ENCODE measurements around the gene POLR2H.
"Not testable (repeated sequence)": the region's sequence is repeated elsewhere in the genome, so short reads cannot be mapped to it uniquely, and the experiment has no call there.

Gene POLR2H

GRCh38 chr3:184335661-184336546, 25.6 kb upstream of the POLR2H start:
- peak; percentile 90 for DNase-seq (ENCODE audit: low spot score)

DNA sequence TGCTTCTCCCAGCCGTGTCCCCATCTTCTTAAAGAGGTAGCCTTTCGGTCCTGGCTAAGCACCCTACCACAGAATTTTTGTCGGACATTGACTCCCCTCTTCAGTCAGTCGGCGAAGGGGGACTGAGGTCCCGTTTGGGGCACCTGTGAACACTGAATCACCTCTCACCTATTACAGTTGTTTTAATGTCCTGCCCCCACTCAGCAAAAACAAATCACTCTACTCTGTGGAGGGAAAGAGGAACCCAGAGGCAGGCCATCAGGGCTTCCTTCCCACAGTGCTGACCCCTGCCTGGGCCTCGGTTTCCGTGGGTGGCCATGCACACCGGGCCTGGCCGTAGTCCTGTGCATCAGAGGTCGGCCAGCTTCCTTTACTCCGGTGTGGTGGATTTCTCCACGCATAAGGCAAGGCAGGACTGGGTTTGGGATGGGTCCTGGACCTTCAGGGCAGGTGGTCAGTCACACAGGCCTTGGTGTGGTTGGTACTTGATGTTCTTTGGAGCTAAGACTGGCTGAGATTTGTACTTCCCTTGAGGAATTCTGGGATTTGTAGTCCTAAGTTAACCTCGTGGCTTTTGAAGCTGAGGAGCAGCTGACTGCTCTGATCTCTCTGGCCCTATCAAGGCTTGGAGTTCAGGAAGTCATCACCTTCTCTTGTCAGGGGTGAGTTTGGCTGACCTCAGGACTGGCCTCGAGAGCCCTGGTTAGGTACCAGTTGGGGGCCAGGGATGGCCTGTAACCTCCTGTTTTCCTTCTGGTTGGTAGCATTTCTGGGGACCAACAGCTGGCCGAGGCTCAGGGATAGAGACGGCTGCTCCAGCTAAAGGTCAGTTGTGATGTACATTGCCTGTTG, 24.7 kb upstream of the POLR2H start:
- DNase-seq (ENCODE audit: low spot score): no peak

- no peak for DNase-seq (ENCODE audit: low spot score)
Measured at GRCh38 chr3:184337399-184337714, 24.2 kb upstream of the POLR2H start, which contains the start of gene FAM131A. FAM131A (plus strand) TSS chr3:184337600; CDS start chr3:184337631, 31 bp downstream.

DNA sequence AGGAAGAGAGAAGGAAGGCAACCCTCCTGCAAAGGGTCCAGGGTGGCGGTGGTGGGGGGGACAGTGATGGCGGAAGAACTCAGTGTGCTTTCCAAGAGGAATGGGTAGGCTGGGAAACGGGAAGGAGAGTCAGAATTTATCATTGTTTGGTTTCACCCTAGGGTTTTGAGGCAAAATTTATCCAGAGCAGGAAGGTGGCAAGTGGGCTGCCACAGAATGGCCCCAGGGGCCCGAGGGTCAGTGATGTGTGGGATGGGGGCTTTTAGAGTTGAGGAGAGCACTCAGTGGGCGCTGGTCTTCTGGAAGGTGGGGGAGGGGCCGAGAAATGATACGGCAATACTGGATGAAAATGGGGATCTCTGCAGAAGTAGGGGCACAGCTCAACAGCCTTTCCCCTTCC, 23.5 kb upstream of the POLR2H start:
- DNase-seq (ENCODE audit: low spot score): no peak

GRCh38 chr3:184338511-184338945, 23.0 kb upstream of the POLR2H start:
- no peak for DNase-seq (ENCODE audit: low spot score)

GRCh38 chr3:184339001-184339400, 22.5 kb upstream of the POLR2H start:
- no peak for DNase-seq (ENCODE audit: low spot score)

DNA sequence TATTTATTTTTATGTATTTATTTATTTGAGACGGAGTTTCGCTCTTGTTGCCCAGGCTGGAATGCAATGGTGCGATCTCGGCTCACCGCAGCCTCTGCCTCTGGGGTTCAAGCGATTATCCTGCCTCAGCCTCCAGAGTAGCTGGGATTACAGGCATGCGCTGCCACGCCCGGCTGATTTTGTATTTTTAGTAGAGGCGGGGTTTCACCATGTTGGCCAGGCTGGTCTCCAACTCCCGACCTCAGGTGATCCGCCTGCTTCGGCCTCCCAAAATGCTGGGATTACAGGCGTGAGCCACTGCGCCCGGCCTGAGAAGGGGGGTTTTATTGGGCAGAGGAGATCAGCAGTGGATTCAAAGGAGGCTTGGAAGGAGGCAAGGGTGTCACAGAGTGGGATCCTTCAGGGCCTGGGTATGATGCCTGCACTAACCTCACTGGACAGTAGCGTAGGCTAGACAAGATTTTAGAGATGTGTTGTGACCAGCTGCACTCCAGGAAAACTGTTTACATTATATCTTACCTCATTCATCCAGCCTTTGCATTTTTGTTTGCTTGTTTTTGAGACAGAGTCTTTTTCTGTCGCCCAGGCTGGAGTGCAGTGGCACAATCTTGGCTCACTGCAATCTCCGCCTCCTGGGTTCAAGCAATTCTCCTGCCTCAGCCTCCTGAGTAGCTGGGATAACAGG, 21.9 kb upstream of the POLR2H start:
- DNase-seq (ENCODE audit: low spot score): not testable (repeated sequence)

DNA sequence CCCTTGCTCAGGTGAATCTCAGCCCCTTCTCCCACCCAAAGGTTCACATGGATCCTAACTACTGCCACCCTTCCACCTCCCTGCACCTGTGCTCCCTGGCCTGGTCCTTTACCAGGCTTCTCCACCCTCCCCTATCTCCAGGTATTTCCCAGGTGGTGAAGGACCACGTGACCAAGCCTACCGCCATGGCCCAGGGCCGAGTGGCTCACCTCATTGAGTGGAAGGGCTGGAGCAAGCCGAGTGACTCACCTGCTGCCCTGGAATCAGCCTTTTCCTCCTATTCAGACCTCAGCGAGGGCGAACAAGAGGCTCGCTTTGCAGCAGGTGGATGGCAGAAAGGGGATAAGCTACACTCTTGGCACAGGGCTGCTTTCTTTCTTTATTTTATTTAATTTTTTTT, 19.6 kb upstream of the POLR2H start:
- DNase-seq (ENCODE audit: low spot score): no peak

GRCh38 chr3:184343200-184343876, 18.2 kb upstream of the POLR2H start:
- no peak for DNase-seq (ENCODE audit: low spot score)

GRCh38 chr3:184344579-184345316, 16.8 kb upstream of the POLR2H start:
- no peak for DNase-seq (ENCODE audit: low spot score)

DNA sequence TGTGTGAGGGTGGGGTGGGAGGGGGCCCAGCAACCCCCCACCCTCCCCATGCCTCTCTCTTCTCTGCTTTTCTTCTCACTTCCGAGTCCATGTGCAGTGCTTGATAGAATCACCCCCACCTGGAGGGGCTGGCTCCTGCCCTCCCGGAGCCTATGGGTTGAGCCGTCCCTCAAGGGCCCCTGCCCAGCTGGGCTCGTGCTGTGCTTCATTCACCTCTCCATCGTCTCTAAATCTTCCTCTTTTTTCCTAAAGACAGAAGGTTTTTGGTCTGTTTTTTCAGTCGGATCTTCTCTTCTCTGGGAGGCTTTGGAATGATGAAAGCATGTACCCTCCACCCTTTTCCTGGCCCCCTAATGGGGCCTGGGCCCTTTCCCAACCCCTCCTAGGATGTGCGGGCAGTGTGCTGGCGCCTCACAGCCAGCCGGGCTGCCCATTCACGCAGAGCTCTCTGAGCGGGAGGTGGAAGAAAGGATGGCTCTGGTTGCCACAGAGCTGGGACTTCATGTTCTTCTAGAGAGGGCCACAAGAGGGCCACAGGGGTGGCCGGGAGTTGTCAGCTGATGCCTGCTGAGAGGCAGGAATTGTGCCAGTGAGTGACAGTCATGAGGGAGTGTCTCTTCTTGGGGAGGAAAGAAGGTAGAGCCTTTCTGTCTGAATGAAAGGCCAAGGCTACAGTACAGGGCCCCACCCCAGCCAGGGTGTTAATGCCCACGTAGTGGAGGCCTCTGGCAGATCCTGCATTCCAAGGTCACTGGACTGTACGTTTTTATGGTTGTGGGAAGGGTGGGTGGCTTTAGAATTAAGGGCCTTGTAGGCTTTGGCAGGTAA, 16.0 kb upstream of the POLR2H start:
- DNase-seq (ENCODE audit: low spot score): no peak

GRCh38 chr3:184346480-184347190, 14.9 kb upstream of the POLR2H start:
- no peak for DNase-seq (ENCODE audit: low spot score)

GRCh38 chr3:184347321-184348056, 14.0 kb upstream of the POLR2H start:
- DNase-seq (ENCODE audit: low spot score): no peak

- DNase-seq (ENCODE audit: low spot score): no peak
Measured at GRCh38 chr3:184348057-184348382, 13.5 kb upstream of the POLR2H start.

GRCh38 chr3:184349563-184350470, 11.7 kb upstream of the POLR2H start:
- no peak for DNase-seq (ENCODE audit: low spot score)

DNA sequence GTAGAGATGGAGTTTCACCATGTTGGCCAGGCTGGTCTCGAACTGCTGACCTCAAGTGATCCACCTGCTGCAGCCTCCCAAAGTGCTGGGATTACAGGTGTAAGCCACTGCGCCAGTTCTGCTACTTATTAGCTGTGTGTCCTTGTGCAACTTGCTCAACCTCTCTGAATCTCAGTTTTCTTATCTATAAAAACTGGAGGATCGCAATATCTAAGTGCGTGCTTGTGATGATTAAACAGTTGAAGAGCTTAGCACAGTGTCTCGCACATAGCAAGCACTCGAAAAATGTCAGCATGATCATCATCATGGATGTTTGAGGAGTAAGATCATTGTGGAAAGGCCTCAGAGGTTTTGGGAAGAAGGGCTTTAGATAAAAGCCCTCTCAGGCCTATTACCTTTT, 10.9 kb upstream of the POLR2H start:
- DNase-seq (ENCODE audit: low spot score): no peak

DNA sequence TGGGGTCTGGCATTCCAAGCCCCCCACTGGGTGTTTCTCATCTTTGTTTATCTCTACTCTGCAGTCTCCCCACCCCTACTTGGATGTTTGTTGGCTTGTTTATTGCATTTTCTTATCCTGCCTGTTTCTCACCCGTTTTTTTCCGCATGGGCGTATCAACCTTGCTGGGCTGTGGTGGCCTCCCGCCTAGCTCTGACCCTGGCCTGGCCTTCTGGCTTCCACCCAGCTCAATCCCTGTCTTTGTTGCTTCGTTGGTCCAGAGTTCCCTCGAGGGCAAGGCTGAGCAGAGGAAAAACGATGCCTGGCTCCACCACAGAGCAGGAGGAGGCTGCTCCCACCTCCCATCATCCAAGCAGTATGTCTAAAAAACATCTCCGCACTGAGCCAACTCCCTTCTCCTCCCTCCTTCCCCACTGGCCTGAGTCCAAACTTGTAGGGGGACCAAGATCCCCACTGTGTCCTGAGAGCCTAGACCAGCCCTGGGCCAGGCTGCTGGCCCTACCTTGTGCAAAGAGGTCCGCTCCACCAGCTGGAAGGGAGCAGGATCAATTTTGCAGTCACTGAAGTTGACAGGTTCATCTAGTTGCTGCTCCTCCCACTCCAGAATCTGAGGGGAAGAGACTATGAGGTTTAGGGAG, 9.9 kb upstream of the POLR2H start:
- DNase-seq (ENCODE audit: low spot score): no peak
